HG02571 (cell line): ENCODE data around the gene ATP8A1.

Experiments
- ATAC-seq: cut with Tn5 transposase; IDR thresholded peaks from one replicate; pipeline ENCODE4 v1.9.1; 2021; ENCODE audit warnings: mild to moderate bottlenecking, moderate library complexity; ENCODE audit not compliant: unreplicated experiment

ATP8A1 gene

GRCh38 chr4:42417550-42417949 is 239.4 kb downstream of the ATP8A1 start:
- ATAC-seq, result no peak

GRCh38 chr4:42416017-42416416 is 240.9 kb downstream of the ATP8A1 start:
- ATAC-seq, result no peak

- no peak for ATAC-seq
These were observed 241.6 kb downstream of the ATP8A1 start for GRCh38 chr4:42415281-42415680.

- no peak for ATAC-seq
These were observed 244.7 kb downstream of the ATP8A1 start for GRCh38 chr4:42412251-42412650.

GRCh38 chr4:42411803-42412202 is 245.1 kb downstream of the ATP8A1 start:
- no peak for ATAC-seq

- ATAC-seq, result no peak
These were observed 246.5 kb downstream of the ATP8A1 start for GRCh38 chr4:42410446-42410845.

GRCh38 chr4:42404001-42404400 is 252.9 kb downstream of the ATP8A1 start:
- no peak for ATAC-seq

GRCh38 chr4:42401171-42401570 is 255.7 kb downstream of the ATP8A1 start:
- ATAC-seq, result no peak

GRCh38 chr4:42399393-42399792 is 257.5 kb downstream of the ATP8A1 start:
- no peak for ATAC-seq

GRCh38 chr4:42398871-42399331 is 258.0 kb downstream of the ATP8A1 start:
- no peak for ATAC-seq

- peak; percentile 34 for ATAC-seq
These were observed 258.6 kb downstream of the ATP8A1 start for GRCh38 chr4:42398171-42398870.

- ATAC-seq, result peak; percentile 37
These were observed 259.2 kb downstream of the ATP8A1 start for GRCh38 chr4:42397635-42398170.

- ATAC-seq, result peak; percentile 38
These were observed 259.9 kb downstream of the ATP8A1 start, which contains the start of gene SHISA3 for GRCh38 chr4:42396752-42397634. TSS of gene SHISA3 (plus strand) at chr4:42397488. CDS start at chr4:42398057, 569 bp downstream.

- no peak for ATAC-seq
These were observed 260.5 kb downstream of the ATP8A1 start for GRCh38 chr4:42396361-42396751.

- ATAC-seq, result no peak
These were observed 261.3 kb downstream of the ATP8A1 start for GRCh38 chr4:42395595-42395994.

- ATAC-seq, result no peak
These were observed 264.5 kb downstream of the ATP8A1 start for GRCh38 chr4:42392436-42392835.

- no peak for ATAC-seq
These were observed 264.9 kb downstream of the ATP8A1 start for GRCh38 chr4:42391981-42392380.

- ATAC-seq, result no peak
These were observed 265.6 kb downstream of the ATP8A1 start for GRCh38 chr4:42391355-42391664.

GRCh38 chr4:42390622-42391354 is 266.1 kb downstream of the ATP8A1 start:
- no peak for ATAC-seq

GRCh38 chr4:42385516-42385915 is 271.4 kb downstream of the ATP8A1 start:
- ATAC-seq, result no peak

GRCh38 chr4:42381666-42382065 is 275.2 kb downstream of the ATP8A1 start:
- no peak for ATAC-seq
